Retina (tissue), 1 donor: Measurements from ENCODE around the gene GSG1L.

Experiments
- DNase-seq: peaks from one replicate; pipeline ENCODE4 v3.0.0-alpha.2; 2016

GSG1L gene

DNA sequence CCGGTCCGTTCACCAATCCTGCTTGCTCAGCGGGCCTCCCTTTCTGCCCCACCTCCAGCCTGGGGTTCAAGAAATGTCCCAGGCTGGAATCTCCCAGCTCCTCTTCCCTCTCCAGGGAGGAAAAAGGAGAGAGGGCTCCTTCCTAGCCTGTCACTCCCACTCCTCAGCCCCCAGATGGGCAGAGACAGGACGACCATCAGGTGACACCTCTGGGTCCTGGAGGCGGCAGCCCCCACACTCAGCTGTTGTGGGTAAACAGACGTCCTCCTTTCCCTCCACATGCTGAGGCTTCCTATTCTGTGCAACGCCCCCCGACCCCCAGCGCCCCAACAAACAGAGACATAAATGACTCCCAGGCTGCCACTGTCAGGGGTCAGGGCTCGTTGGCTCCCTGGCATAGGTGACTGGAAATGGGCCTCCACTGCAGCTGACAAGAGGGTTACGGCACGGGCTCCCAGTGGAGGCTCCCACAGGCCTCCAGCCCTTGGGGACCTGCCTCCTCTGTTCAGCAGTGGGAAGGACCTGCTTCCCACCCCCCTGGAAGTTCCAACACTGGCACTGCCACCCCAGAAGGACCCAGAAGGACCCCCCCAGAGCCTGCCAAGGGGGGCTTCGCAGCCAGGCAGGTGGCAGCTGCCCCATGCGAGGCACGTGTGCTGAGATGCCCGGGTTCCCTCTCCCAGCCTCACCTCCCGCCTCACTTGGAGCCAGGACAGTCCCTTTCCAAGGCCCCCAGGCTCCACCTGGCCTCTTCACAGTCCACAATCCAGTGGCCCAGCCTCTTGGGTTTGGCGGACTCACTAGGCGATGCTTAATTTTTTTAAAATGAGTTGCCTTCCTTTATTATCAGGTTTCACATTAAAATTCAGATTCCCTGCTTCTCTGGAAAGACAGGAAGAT, 281.3 kb downstream of the GSG1L start:
- DNase-seq, result no peak

DNA sequence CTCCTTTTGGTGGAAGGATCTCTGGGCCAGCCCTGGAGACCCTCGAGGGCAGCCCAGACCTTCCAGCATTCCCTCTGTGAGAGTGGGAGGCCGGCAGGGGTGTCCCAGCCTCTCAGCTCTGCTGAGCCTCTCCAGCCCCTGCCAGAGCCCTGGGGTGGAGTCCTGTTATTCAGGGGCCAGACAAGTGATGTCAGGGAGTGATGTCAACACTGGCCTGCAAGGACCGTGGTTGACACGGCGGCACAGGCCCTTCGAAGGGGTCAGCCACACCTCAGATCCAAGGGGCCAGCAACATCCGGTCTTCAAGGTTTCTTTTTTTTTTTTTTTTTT, 282.4 kb downstream of the GSG1L start:
- DNase-seq, result no peak

DNA sequence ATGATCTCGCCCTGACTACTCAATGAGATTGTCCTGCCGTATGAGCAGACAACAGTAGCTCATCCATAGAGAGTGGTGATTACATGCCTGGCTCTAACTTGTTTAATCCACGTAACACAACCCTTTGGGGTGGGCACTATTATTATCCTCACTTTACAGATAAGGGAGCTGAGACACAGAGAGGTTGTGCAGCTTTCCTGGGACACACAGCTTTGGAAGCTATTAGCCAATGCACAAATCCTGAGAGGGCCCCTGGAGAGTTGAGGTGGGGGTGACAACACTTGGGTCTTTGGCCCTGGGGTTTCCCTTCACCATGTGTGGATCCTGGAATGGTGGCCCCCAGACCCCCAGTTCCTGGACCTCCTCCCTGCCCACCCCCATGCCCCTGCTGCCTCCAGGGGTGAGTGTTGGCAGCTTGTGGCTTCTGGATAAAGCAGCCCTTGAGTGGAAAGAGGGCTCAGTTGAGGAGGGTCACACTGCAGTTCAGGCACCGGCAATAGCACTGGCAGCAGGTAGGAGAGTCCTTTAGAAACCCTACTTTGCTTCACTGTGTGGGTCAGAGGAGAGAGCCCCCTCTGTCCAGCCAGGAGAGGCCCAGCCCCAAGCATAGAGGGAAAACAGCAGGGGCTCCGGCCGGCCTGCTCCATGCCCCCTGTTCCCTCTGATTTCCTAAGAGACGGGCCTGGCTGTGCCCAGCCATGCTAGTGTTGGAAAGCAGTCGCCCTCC, 282.9 kb downstream of the GSG1L start:
- no peak for DNase-seq

DNA sequence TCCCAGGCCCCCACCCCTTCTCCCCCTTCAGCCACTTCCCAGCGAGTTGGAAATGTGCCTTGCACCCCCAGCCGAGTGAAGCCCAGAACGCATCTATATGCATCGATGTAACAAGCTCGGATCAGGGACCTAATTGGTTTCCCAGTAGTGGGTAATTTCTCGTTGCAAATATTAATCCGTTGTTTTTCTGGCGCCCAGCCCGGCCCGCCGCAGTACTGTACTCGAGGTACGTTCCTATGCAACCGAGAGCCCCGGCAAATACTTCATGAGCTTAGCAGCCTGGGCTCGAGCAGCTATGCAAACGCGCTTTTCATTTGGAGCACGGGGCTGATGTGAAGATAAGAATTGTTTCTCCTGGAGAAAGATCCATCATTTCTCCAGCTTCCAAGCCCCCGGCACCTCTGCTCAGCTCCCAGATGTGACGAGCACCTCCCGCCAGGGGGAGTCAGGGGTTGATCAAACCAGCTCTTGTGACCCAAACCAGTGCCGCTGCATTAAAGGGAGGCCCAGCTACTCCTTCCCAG, 283.8 kb downstream of the GSG1L start:
- DNase-seq, result peak; percentile 64

DNA sequence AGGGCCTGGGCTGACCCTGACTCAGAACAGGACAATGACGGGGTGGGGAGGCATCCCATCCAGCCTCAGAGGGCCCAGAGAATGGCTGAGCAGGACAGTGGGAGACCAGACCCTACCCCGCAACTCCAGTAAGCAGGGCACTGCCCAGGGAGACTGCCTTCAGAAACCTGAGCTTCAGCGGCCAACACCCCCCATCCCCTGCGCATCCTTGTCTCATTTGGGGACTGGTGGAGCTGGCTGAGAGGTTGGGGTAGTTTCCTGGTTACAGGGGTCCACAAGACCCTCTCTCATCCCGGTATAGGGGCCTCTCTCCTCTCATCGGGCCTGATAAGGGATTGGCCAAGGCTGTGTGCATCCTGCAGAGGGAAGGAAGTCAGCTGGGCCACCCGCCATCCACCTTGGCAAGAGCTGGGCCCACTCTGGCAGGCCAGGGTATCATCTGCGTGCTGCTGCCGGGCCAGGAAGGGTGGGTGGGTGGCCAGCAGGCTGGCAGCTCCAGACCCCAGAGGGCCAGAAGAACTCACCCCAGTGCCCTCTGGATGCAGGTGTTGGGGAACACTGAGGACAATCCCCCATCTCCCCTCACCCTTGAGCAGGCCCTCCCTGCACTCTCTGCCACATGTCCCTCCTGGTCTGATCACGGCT, 284.5 kb downstream of the GSG1L start:
- no peak for DNase-seq

DNA sequence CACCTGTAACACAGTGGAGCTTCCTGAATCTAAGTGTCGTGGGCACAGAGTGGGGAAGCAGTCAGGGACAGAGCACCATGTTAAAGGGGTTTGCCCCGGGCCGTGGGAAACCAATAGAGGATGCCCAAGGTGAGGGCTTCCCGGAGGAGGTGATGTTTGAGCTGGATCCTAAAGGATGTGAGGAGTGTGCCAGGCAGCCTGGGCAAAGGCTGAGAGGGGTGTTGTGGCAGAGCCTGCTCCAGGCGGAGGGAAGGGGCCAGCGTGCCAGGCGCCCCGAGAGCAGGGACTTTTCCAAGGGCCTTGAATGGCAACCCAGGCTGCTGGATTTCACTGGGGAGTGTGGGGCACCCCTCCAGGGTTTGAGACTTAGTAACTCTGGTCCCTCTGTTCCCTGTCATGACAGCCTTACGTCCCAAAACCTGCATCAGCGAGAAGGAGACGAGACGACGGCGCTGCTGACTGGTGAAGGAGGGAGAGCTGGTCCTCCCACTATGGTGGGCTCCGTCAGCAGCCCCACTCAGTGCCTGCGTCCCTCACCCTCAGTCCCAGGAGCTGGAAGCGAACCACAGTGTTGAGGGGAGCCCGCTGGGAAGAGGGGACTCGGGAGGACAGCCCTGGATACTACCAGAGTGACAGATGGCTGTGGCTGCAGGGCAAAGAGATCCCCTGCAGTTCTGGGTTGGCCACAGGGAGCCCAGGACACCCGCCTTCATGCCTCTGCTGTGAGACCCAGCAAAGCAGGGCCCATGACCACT, 285.2 kb downstream of the GSG1L start:
- DNase-seq, result no peak

DNA sequence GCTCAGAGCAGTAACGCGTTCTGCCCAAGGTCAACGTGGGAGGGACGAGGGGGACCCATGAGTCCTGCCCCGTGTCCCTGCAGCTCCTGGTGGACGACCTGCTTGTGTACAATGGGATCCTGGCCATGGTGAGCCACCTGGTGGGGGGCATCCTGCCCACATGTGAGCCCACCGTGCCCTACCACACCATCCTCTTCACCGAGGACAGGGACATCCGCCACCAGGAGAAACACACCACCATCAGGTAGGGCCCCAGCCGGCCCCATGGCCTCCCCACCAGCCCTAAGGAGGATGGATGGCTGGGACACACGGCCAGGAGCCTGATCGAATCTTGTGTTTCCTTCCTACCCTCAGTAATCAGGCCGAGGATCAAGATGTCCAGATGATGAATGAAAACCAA, 286.0 kb downstream of the GSG1L start:
- no peak for DNase-seq

DNA sequence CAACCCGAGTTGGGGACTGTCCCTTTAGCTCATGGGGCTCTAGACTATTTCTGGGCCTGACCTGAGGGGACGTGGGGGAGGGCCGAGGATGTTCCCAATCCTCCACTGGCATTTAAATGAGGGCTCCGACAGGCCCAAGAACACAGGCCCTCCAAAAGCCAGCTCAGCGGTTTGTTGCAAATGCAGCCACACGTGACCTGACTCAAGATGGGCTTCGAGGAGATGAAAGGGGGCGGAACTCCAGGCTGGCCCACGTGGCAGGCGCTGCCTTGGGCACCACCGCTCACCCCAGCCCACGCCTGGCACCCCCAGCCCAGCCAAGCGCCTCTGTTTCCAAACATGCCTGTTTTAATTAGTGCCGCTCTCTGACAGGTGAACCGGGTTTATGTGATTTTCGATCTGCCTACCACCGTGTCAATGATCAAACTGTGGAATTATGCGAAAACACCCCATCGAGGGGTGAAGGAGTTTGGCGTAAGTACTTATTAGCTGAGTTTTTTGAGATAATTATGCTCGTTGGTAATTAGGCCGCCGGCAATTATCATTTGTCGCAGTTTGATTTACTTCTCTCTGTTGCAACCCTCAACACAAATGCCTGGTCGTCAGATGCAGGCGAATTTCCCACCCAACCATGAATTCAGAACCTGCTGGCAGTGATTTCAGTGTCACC, 286.8 kb downstream of the GSG1L start:
- no peak for DNase-seq

DNA sequence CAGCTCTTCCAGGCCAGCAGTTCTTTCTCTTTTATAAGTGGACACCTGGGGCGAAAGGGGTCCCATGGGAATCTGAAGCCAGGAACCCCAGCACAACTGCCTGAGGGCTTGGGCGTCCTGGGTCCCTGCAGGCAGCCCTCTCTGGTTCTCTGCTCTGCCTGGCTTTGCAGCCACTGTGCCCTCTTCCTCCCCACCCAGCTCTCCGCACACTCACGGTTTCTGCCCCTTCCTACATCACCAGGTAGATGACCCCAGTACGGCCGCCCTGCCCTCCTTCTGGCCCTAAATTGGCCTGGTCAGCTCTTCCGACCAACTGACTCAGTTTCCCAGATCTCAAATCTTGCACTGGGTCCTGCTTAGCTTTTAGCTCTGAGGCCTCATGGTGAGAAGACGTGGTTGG, 288.3 kb downstream of the GSG1L start:
- DNase-seq, result no peak

DNA sequence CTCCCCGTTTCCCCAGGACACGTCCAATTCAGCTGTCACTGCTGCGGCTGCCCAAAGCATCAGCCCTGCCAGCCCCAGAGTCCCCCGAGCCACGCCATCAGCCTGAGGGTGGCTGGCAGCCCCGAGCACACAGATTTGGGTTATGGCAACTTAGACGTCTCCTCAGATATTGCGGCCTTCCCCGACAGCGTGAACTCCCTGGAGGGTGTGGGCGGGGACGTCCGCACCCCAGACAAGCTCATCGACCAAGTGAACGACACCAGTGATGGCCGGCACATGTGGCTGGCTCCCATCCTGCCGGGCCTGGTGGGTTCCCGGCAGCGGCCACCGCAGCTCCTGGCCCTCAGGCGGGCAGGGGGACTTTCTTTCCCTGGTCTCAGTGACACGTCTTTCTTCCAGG, 288.7 kb downstream of the GSG1L start:
- DNase-seq, result peak; percentile 46

DNA sequence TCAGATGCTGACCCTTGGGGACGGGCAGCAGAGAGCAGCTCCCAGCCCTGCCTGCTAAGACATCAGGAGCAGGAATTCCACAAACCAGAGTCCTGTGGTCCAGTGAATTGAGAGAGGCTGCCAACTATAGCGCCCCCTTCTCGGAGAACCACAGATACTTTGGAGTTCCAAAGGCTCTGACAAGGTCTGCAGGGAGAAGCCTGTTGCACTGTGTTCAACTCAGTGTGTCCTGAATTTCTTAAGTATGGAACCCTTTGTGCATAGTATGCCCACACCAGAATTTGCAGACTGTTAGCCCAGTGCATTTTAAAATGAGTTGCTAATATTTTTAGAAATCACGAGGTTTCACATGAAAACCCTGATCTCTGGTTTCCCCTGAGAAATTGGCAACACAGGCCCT, 290.2 kb downstream of the GSG1L start:
- no peak for DNase-seq

DNA sequence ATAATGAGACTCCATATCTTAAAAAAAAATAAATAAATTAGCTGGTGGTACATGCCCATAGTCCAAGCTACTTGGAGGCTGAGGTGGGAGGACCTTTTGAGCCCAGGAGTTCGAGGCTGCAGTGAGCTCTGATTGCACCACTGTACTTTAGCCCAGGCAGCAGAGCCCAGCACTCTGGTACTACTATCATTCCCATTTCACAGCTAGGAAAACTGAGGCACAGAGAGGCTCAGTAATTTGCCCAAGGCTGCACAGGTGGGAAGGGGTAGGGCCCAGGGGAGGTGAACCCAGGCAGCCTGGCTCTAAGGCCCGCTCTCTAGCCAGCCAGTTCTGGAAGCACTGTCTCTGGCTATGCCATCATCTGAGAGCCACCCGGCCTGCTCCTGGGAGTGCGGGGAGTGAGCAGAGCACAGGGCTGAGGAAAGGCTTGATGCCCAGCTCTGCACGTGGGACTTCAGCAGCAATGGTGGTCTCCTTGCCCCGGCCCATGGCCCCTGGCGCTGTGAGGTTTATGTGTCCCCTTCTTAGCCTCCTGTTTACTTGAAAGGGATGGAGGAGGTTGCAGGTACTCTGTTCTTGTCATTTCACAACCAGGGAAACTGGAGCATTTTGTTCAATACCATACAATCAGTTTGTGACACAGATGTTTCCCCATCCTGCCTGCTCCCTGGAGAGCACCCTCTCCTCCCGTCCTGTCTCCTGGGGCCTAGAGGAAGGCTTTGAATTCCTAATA, 291.3 kb downstream of the GSG1L start:
- no peak for DNase-seq

DNA sequence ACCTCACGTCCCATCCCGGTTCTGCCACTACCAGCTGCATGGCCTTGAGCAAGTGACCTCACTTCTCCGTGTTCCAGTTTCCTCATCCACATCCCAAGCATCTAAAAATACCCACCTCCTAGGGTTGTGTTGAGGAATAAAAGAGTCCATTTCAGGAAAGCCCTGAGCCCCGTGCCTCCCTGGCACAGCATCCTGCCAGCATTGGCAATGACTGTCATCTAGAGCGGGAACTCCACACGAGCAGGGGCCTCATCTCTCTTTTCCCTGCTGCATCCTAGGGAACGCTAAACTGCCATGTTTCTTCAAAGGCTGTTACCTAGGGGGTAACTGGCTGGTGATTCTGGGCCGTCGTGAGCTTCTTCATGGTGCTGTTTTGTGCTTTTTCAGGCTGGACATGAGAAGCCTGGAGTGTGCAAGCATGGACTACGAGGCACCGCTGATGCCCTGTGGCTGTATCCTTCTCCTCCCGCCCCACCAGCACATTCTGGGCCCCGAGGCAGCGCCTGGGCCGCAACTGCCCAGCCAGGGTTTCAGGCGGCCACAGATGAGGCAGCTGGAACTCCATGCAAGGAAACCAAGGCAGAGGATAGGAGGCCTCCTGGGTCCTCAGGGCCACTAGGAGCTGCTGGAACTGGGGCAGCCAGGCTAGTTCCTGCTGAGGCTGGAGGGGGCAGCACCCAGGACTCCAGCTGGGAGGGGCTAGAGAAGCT, 292.2 kb downstream of the GSG1L start:
- no peak for DNase-seq

DNA sequence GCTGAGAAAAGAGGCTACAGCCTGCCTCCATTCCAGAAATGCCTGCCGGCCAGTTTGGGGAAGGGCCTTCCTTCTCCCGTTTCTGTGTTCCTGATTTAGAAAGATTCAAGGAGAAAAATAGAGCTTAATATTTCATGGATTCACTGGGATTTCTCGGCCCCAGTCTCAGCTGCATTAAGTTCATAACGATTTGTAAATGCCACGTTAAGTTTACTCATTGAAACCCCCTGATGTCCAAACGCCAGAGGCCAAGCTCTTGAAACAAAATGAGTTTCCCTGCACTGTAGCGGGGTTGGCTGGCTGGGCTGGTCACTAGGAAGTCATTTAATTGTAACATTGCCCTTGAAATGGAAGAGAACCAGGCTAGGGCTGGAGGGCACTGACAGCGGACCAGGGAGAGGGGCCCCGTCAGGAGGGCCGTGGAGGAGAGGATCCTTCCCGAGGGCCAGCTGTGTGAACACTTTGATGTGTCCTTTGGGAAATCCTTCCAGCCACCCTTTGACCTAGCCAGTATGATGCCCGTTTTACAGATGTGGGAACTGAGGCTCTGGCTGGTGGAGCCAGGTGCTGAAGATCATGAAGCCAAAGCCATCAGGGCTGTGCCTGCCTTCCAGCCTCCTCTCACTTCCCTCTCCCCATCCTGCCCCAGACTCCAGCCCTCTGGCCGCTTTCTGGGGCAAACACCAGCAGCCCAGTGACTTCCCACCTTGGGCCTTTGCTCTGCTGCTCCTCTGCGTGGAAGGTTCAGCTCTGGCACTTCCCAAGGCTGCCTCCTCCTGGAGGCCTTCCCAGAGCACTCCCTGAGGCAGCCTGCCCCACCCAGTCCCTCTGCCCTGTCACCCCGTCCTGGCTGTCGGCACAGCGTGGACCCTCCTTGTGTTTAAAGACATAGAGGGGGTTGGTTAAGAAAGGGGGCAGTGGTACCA, 293.0 kb downstream of the GSG1L start:
- DNase-seq, result no peak

DNA sequence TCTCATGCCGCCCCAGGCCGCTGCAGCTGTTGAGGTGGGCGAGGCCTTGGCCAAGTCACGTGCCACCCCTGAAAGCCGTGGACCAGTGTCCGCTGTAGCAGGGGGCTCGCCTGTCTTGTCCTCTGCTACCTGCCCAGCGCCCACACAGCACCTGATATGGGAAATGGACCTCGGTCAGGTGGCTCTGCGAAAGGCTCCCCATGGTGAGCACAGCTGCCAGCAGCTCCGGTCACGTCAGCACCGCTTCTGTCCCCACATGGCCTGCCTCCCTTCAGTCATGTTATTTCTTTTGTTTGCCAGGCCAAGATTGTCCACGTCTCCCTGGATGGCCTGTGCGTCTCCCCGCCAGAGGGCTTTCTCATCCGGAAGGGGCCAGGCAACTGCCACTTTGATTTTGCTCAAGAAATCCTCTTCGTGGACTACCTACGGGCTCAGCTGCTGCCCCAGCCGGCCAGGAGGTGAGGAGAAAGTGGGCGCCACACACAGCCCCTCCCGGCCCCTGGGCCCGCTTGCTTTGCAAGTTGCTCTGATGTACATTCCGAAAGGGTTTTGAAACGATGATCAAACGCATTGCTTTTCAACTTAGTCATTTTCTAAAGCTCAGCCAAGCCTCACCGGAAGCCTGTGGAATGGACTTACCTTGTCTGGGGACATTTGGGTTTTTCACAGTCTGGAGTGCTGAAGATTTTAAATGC, 293.8 kb downstream of the GSG1L start:
- DNase-seq, result peak; percentile 79

DNA sequence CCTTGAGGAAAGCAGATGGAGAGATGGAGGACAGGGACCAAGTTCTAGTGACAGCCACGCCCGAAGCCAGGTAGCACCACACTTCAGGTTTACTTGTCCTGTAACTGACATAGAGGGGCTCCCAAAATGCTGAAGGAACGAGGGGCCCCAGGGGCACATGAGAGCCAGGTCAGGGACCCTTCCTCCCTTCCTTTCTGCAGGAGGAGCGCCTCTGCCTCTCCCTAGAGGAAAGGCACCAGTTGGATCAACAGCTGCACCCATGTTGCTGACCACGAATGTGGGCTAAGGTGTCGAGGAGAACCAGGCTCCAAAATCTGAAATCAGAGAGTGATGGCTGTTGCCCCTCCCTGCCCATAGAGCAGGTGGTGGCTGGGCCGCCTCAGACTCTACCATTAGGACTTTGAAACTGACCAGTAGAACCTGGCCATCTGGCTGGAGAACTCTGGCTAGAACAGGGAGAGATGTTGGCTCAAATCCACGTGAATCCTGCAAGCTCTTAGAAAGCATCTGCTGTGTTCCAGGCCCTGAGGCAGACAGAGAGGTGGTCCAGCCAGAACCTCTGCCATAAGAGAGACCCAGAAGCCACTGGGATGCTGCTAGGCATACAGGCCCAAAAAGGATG, 294.8 kb downstream of the GSG1L start:
- DNase-seq, result no peak

DNA sequence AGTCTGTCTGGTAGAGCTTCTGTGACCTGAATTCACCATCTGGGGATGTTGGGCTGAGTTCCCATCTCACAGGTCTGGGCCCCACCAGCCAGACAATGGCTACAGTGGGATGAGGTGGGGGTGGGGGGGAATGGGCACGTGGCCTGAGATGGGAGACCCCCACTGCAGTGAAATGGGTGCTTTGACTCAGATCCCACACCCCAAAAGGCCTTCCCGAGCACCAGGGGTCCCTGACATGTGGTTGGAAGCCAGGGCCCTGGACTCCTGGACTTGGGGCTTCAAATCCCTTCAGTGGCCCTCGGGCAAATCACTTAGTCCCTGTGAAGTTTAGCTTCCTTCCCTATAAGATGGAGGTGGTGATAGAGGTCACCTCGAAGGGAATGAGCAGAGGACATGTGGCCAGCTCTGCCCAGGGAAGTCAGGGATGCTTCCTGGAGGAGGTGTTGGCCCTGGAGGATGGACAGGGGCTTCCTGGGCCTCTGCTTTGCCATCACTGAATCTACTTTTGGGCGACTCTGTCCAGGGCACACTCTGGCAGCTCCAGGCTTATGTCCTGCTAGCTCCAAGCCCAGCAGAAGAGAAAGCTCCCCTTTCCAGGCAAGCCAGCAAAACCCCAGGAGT, 295.4 kb downstream of the GSG1L start:
- DNase-seq, result no peak

DNA sequence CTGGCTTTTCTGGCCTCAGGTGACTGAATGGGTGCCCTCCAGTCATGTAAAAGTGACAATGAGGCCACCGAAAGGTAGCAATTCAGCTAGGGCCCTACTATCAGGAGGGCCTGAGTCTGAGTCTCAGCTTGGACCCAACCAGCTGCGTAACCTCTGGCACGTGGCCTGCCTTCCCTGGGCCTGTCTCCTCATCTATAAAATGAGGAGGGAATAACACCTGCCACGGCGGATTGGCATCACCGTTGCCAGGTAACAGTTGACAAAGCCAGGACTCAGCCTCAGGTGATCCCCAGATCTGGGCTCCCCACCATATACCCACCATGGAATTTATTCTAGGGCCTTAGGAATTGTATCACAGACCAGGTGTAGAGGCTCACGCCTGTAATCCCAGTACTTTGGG, 296.4 kb downstream of the GSG1L start:
- DNase-seq, result no peak
